T47D (cell line): ENCODE measurements around the gene ARHGEF3.
"Not testable (repeated sequence)": the region's sequence is repeated elsewhere in the genome, so short reads cannot be mapped to it uniquely, and the experiment has no call there.

ENCODE experiments used
- DNase-seq, 2 experiments: peaks; one replicate each; pipeline versions ENCODE4 v3.0.0 to v3.0.0-alpha.2; 2011 to 2012; ENCODE audit warnings: low read depth in 1 of 2, low spot score in 1 of 2
- JUND ChIP-seq: IDR thresholded peaks from 2 replicates; pipeline ENCODE4 v1.6.1; 2012; ENCODE audit warnings: low read depth
- in situ Hi-C: cut with HindIII; loops from 2 replicates; pipeline ENCODE4 v1.10.0; 2016; ENCODE audit warnings: low sequenced_read_pairs, low pct_unique_long_range_greater_than_20kb

ARHGEF3 gene

DNA sequence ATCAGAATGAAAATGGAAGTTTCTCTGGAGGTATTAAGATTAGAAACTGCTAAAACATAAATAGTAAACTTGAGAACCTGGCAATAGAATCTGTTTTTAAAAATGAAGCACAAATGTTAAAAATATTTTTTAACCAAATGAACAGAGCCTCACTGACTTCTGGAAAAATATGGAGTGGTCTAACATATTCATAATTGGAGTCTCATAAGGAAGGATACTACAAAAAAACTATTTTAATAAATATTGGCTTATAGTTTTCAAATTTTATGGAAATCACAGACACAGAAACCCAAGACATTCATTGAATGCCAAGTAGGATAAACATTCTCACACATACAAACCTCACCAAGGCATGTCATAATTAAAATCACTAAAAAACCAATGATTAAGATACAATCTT lies 95.1 kb downstream of the ARHGEF3 start:
- no peak for TF ChIP-seq JUND
- in situ Hi-C loops = no loop called here
- no peak for DNase-seq

DNA sequence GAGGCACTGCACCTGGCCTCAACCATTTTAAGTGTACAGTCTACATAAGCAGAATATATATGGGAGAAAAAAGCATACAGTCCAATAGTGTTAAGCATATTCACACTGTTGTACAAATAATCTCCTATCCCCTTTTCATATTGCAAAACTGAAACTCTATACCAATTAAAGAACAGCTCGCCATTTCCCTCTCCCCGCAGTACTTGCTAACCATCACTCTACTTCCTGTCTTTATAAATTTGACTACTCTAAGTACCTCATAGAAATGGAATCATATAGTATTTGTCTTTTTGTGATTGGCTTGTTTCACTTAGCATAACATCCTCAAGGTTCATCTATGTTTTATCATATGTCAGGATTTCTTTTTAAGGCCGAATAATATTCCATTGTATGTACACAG lies 97.0 kb downstream of the ARHGEF3 start:
- DNase-seq = no peak
- TF ChIP-seq JUND = no peak
- in situ Hi-C loops = no loop called here

DNA sequence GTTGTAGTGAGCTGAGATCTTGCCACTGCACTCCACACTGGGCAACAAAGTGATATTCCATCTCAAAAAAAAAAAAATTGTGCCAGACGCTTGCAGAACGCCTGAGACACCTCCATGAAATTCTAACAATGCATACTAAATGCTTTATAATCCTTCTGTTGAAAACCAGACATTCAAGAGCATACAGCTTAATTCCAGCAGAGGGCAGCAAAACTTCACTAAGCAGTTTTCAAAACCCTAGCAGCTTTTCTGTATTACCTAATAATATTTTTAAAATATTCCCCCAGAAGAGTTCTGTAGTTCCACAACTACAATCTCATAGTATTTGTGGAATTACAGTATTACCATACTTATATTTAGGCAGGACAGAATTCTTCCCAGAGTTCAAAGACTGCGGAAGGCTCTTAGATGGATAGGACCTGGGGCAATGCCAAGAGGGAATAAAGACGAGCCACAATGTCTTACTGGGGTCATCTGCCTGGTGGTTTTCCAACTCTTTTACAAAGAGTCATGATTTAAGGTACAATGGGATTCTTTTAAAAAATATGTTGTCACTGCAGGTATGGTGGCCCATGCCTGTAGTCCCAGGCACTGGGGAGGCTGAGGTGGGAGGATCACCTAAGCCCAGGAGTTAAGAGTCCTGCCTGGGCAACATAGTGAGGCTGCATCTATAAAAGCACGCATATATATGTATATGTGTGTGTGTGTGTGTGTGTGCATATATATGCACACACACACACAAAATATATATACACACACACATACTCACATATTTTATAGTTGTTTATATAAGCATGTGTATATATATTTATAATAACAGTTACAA lies 99.0 kb downstream of the ARHGEF3 start:
- no peak for TF ChIP-seq JUND
- DNase-seq = peak in 1 of 2 experiments; percentile 62
- in situ Hi-C loops = no loop called here

DNA sequence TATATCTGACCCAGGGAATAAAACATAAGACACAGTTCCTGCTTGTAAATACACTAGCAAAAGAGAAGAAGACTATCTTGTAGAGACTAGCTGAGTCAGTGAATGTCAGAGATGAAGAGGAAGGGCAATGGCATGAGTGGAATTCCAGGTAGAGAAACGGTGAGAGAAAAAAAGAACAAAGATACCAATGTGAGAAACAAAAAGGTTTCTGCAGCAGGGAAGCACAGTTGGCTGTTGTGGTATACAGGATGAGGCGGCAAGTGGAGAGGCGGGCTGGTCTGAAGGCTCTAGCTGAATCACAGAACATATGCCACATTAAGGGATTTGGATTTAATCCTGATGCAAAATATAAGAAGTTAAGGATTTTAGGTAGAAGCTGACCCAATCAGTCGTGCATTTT lies 101.6 kb downstream of the ARHGEF3 start:
- in situ Hi-C loops = no loop called here

DNA sequence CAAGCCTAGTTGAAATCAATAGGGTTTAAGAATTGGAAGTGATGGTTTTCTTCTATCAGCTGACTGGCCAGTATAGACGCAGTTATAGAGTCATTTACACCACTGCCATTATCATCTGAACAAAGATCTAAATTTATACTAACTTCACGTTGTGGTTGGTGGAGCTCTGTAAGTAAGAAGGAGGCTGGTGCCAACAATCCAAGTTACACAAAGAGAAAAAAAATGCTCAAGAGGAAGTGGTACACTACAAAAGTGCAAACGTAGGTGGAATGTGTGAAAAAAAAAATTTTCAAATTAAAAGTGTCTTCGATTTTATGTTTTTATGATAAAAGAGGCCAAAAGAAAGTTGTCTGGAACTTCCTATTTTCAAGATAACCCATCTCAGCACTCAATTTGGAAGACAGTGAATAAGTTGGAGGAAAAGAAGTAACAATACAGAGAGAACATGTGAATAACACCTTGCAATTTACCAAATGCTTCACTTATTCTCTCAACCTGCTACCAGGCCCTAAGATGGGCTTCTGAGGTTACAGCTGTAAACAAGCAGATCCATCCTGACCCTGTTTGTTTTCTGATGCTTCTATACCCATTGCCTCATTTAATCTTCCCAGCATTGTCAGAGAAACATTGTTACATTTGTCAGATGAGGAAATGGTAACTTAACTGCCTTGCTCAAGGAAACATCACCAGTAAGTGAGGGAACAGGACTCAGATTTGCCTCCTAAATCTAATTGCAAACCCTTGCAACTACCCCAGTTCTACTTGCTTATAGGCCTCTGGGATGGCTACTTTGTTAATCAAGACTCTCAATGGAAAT lies 106.7 kb downstream of the ARHGEF3 start:
- TF ChIP-seq JUND = no peak
- no peak for DNase-seq
- in situ Hi-C loops = no loop called here

More for the DNA sequence above, 101.6 kb downstream of the ARHGEF3 start:
- TF ChIP-seq JUND = no peak
- DNase-seq = no peak

DNA sequence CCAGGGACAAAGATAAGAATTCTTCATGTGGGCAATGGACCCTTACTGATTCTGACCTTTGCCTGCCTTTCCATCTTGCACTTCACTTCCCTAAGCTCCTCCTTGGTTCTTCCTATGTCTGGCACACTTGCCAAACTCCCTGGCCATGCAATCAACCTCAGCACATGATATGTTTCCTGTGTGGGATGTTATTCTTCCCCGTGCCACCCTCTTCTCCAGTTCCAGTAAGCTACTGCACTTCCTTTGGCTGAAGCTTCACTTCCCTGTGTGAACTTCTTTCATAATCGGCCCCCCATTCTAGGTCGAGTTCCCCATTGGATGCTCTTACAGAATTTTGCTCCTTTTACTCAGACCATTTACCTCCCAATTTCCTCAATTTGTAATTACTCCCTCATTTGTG lies 108.0 kb downstream of the ARHGEF3 start:
- no peak for DNase-seq
- in situ Hi-C loops = no loop called here
- no peak for TF ChIP-seq JUND

DNA sequence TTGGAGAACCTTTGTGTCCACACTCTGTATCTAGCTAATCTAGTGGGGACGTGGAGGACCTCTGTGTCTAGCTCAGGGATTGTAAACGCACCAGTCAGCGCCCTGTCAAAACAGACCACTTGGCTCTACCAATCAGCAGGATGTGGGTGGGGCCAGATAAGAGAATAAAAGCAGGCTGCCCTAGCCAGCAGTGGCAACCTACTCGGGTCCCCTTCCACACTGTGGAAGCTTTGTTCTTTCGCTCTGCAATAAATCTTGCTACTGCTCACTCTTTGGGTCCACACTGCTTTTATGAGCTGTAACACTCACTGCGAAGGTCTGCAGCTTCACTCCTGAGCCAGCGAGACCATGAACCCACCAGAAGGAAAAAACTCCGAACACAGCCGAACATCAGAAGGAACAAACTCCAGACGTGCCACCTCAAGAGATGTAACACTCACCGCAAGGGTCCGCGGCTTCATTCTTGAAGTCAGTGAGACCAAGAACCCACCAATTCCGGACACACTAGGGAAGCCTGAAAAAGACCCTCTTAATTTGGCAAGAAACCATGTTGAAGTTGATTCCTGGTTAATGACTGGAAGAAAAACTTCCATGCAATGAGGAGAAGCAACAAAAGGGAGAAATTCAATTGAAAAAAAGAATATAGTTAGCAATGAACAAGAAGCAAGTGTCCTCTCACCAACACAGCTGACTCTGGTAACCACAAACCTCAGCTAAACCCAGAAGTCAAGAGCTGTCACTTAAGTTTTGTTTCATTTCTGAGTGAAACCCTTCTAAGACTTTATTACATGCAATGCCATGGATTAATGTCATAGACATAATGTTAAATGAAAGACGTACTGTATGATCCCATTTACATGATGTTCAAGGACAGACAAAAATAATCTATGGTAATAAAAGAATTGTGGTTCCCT lies 109.0 kb downstream of the ARHGEF3 start:
- in situ Hi-C loops, DNase-seq: not testable (repeated sequence)

DNA sequence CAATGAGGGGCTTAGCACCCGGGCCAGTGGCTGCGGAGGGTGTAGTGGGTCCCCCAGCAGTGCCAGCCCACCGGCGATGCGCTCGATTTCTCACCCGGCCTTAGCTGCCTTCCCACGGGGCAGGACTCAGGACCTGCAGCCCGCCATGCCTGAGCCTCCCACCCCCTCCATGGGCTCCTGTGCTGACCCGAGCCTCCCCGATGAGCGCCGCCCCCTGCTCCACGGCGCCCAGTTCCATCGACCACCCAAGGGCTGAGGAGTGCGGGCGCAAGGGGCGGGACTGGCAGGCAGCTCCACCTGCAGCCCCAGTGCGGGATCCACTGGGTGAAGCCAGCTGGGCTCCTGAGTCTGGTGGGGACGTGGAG lies 109.8 kb downstream of the ARHGEF3 start:
- DNase-seq, in situ Hi-C loops: not testable (repeated sequence)

DNA sequence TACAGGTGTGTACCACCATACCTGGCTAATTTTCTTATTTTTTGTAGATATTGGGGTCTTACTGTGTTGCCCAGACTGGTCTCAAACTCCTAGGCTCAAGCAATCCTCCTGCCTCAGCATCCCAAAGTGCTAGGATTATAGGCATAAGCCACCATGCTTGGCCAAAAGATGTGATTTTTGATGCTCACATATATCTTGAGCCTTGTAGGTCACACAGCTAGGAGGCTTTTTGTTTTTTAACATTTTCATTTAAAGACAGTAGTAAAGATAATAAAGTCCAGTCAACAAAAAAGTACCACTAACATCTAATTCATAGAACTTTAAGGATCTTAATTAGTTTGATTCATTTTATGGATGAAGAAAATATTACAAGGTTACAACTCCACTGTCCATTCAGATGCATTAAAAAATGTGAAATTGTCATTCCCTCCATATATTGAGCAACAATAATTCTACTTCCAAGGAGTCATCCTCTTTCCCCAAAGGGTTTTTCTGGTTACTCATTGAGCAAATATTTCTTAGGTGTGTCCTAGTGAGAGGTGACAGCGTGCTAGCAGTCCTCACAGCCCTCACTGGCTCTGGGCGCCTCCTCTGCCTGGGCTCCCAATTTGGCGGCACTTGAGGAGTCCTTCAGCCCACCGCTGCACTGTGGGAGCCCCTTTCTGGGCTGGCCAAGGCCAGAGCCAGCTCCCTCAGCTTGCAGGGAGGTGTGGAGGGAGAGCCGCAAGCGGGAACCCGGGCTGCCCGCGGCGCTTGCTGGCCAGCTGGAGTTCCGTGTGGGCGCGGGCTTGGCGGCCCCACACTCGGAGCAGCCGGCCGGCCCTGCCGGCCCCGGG lies 110.4 kb downstream of the ARHGEF3 start:
- peak in 1 of 2 experiments; percentile 46 for DNase-seq
- in situ Hi-C loops = no loop called here
- TF ChIP-seq JUND = no peak

DNA sequence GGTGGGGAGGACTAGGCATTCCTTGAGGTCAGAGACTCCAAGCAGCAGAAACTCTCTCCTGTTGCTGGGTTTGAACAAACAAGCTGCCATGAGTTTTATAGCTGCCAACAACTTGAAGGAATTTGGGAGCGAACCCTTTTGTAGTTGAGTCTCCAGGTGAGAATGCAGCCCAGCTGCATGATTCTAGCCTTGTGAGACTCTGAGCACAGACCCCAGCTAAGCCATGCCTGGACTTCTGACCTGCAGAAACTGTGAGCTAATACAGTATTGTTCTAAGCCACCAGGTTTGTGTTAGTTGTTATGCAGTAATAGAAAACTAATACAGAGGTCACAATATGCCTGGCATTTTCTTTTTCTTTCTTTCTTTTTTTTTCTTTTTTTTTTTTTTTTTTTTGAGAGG lies 112.4 kb downstream of the ARHGEF3 start:
- no peak for TF ChIP-seq JUND
- in situ Hi-C loops = no loop called here

DNA sequence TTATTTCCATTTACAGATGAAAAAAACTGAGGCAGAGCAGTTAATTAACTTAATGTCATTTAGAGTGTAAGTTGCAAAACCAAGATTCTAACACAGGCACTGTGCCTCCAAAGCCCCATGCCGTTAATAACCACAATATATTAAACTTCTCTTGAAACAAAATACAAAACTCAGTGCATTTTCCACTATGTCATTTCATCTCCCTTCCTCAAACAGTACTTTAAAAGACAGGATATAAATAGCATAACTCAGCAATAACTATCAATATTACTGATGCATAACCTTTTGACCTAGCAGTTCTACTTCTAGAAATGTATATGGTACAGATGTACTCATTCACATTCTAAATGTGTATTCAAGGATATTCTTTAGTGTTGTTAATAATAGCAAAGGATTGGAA lies 113.6 kb downstream of the ARHGEF3 start:
- DNase-seq = no peak
- in situ Hi-C loops = no loop called here
- no peak for TF ChIP-seq JUND

More for the DNA sequence above, 112.4 kb downstream of the ARHGEF3 start:
- no peak for DNase-seq

DNA sequence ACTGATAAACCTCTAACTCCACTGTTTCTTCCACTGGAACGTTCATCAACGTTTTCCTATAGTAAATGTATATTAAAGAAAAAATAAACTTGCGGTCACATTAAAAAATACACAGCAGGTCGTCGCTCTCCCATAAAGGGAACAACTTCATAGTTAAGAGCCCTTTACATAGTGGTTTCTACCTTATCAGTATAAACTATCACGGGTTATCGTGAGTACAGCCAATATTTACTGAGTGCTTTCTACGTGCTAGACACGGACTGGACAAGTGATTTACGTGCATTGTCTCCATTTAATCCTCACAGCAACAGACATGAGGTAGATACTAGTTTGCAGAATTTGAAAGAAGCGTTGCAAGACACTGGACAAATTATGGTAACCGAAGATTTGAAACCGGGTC lies 117.7 kb downstream of the ARHGEF3 start:
- DNase-seq = no peak
- no peak for TF ChIP-seq JUND
- in situ Hi-C loops = no loop called here
